Suprapubic skin (tissue), 4 donors: ENCODE measurements around the gene GFOD1. TPM values are rescaled to one million over a fixed set of nuclear protein-coding genes. Genes with fewer than 3 reads are reported as not detected.
"Not testable (repeated sequence)": the region's sequence is repeated elsewhere in the genome, so short reads cannot be mapped to it uniquely, and the experiment has no call there.

Source experiments
- DNase-seq, 2 donors: peaks; one replicate each; pipeline ENCODE4 v3.0.0-alpha.2; 2019; ENCODE audit warnings: low spot score in 2 of 2
- H3K27ac ChIP-seq: fragments of 200-600 bp; sonication (generic); one replicate; pipeline ENCODE4 v1.5.1; 2019
- H3K27me3 ChIP-seq: fragments of 200-600 bp; sonication (generic); one replicate; pipeline ENCODE4 v1.5.1; 2019
- H3K36me3 ChIP-seq: fragments of 200-600 bp; sonication (generic); one replicate; pipeline ENCODE4 v1.5.1; 2019
- H3K4me1 ChIP-seq: fragments of 200-600 bp; sonication (generic); one replicate; pipeline ENCODE4 v1.5.1; 2019
- H3K4me3 ChIP-seq: fragments of 200-600 bp; sonication (generic); one replicate; pipeline ENCODE4 v1.5.1; 2019; ENCODE audit warnings: mild to moderate bottlenecking
- H3K9me3 ChIP-seq: fragments of 200-600 bp; sonication (generic); one replicate; pipeline ENCODE4 v1.5.1; 2019
- CTCF ChIP-seq, 2 donors: fragments of 200-600 bp in 1 of 2; fragments of 450-650 bp in 1 of 2; sonication (generic) in 1 of 2; IDR thresholded peaks; one replicate each; pipeline ENCODE4 v1.5.1; 2016 to 2019; ENCODE audit warnings: antibody characterized with exemption in 2 of 2, mild to moderate bottlenecking in 1 of 2, moderate library complexity in 1 of 2
- EP300 ChIP-seq: sonication (generic); formaldehyde crosslinking; IDR thresholded peaks from one replicate; pipeline ENCODE4 v1.6.1; 2017; ENCODE audit warnings: antibody characterized with exemption
- POLR2A ChIP-seq, 2 donors: fragments of 450-650 bp; IDR thresholded peaks; one replicate each; pipeline ENCODE4 v1.6.1; 2017; ENCODE audit warnings: antibody characterized with exemption in 2 of 2, mild to moderate bottlenecking in 2 of 2, moderate library complexity in 2 of 2
- POLR2AphosphoS5 ChIP-seq, 3 donors: sonication (generic); formaldehyde crosslinking; IDR thresholded peaks; one replicate each; pipeline ENCODE4 v1.6.1; 2017; ENCODE audit warnings: antibody characterized with exemption in 3 of 3
- whole genome bisulfite sequencing: methylation state at CpG from one replicate; pipeline ENCODE4 v1.1.5; 2018; 5-methylcytosine and 5-hydroxymethylcytosine counted together
- total RNA-seq, 4 donors: library from RNA; depleted of rRNA; stranded (reverse); fragments of >200 nt; gene quantifications; one replicate each; pipeline ENCODE4 v1.1.0, GENCODE V29; 2016

GFOD1 gene
- total RNA-seq, 4 donors from 2014 or later = 7.5 to 15.2 (median 13.7) TPM

- WGBS = 88% methylated on average over 7 of the region's 7 CpGs
- H3K9me3 ChIP-seq = no peaks in the 10 kb centered on the region
- H3K4me3 ChIP-seq = no peak overlapping the region
- no peaks in the 10 kb centered on the region for H3K27me3 ChIP-seq
- H3K27ac ChIP-seq = no peak overlapping the region
- DNase-seq = no peak
- TF ChIP-seq EP300 = no peak
- TF ChIP-seq POLR2AphosphoS5 (IDR thresholded peaks at IDR 0.05) = no peak
- TF ChIP-seq POLR2A (IDR thresholded peaks at IDR 0.05) = no peak
- no peak for TF ChIP-seq CTCF (IDR thresholded peaks at IDR 0.05)
- no peaks in the 10 kb centered on the region for H3K36me3 ChIP-seq
- H3K4me1 ChIP-seq = no peaks in the 10 kb centered on the region
Measured at GRCh38 chr6:13436399-13437217, 50.8 kb downstream of the GFOD1 start.

- Histone ChIP-seq H3K36me3 (no peaks in the 10 kb centered on the region), H3K27ac (no peak overlapping the region), H3K4me3 (no peak overlapping the region), H3K9me3 (no peaks in the 10 kb centered on the region), H3K27me3 (no peaks in the 10 kb centered on the region), H3K4me1 (no peaks in the 10 kb centered on the region)
- DNase-seq = no peak
- TF ChIP-seq CTCF (IDR thresholded peaks at IDR 0.05) (no peak), POLR2A (IDR thresholded peaks at IDR 0.05) (no peak), EP300 (no peak), POLR2AphosphoS5 (IDR thresholded peaks at IDR 0.05) (no peak)
- WGBS = 70% methylated on average over 3 of the region's 4 CpGs
Measured at GRCh38 chr6:13435477-13436246, 51.7 kb downstream of the GFOD1 start.

- Histone ChIP-seq H3K9me3 (no peaks in the 10 kb centered on the region), H3K4me3 (no peak overlapping the region), H3K4me1 (no peaks in the 10 kb centered on the region), H3K27ac (no peak overlapping the region), H3K27me3 (no peaks in the 10 kb centered on the region), H3K36me3 (no peaks in the 10 kb centered on the region)
- no peak for DNase-seq
- TF ChIP-seq CTCF (IDR thresholded peaks at IDR 0.05) (no peak), EP300 (no peak), POLR2A (IDR thresholded peaks at IDR 0.05) (no peak), POLR2AphosphoS5 (IDR thresholded peaks at IDR 0.05) (no peak)
- WGBS = 87% methylated on average over 6 of the region's 6 CpGs
Measured at GRCh38 chr6:13434777-13435176, 52.6 kb downstream of the GFOD1 start.

- H3K9me3 ChIP-seq, H3K4me3 ChIP-seq, DNase-seq, H3K27me3 ChIP-seq, H3K27ac ChIP-seq, H3K36me3 ChIP-seq, H3K4me1 ChIP-seq: not testable (repeated sequence)
Measured at GRCh38 chr6:13434135-13434775, 53.1 kb downstream of the GFOD1 start.

GRCh38 chr6:13433709-13434121 lies 53.7 kb downstream of the GFOD1 start:
- Histone ChIP-seq H3K27ac (no peak overlapping the region), H3K36me3 (no peaks in the 10 kb centered on the region), H3K4me3 (no peak overlapping the region), H3K9me3 (no peaks in the 10 kb centered on the region), H3K4me1 (peaks cover 10% of the 10 kb centered on the region), H3K27me3 (no peaks in the 10 kb centered on the region)
- TF ChIP-seq CTCF (IDR thresholded peaks at IDR 0.05) (no peak), POLR2A (IDR thresholded peaks at IDR 0.05) (no peak), POLR2AphosphoS5 (IDR thresholded peaks at IDR 0.05) (no peak), EP300 (no peak)
- 90% methylated on average over 5 of the region's 5 CpGs for WGBS
- no peak for DNase-seq
